GM21529 (cell line): ENCODE results near the gene NUAK1.

Experiments
- ATAC-seq: cut with Tn5 transposase; IDR thresholded peaks from one replicate; pipeline ENCODE4 v1.9.1; 2021; ENCODE audit not compliant: unreplicated experiment

Gene NUAK1

GRCh38 chr12:106085213-106085612 is 53.5 kb downstream of the NUAK1 start:
- no peak for ATAC-seq

GRCh38 chr12:106084759-106085158 is 54.0 kb downstream of the NUAK1 start:
- no peak for ATAC-seq

DNA sequence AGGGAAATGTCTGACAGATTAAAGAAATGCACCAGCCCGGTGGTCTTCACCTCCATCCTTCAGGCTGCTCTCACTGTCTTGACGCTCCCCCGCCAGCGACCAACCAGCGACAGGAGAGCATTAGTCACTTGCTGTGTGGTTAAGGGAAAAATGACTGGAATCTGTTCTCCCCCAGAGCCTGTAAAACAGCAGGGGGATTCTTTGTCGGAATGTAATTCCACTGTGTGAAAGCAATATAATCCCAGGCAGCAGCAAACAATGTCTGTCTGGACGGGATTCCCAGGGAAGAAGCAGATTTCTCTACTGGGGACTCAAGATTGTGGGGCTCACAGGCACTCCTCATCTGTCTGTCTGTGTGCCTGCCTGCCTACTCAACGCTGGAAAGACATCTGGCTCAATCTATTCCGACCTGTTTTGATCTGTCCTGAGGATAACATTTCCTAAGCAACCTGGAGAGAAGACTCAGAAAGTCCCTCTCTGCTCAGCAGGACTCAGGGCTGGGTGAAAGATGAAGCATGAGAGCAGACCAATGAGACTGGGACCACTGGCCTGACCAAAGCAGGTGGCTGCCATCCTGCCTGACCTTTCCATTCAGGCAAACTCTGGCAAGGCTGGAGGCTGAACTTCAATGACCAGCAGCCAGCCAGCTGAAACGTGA is 54.6 kb downstream of the NUAK1 start:
- no peak for ATAC-seq

DNA sequence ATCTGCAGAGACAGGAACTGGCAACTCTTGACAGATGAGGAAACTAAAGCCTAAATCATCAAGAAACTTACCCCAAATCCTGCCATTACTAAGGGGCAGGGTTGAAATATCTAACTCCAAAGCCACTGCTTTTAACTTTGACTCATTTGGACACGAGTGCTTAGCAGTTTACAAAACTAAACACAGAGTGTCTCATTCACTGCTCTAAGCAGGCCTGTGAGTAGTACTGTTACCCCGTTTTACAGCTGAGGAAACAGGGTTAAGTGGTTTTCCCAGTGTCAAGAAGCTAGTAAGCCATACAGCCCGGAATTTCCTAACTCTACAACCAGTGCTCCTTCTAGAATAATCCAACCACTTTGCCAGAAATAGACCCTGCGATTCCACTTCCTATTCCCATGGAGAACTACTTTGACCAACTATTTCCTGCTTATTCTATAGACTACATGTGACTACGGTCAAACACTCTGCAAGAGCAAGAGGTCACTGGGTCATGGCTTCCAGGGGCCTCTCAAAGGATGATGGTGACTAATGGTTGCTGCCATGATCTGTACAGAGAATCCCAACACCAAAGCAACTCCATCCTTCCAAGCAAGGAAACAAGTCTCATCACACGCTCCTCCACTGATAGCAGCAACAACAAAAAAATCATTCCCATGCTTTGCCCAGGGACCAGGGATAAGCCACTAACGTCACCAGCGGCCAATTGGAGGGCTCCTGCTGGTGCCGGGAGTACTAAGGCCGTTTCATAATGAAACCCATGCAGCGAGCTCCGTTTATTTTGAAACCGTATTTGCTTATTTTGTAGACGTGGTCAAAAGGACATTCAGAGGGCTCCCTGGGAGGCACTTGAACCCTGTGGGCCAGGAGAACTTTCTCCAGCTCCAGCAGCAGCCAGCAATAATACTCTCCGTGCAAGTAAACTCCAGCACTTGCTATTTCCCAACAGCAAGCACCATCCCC is 56.3 kb downstream of the NUAK1 start:
- no peak for ATAC-seq

- no peak for ATAC-seq
Observed at GRCh38 chr12:106081606-106082005, 57.1 kb downstream of the NUAK1 start.

- no peak for ATAC-seq
Observed at GRCh38 chr12:106080791-106081170, 58.0 kb downstream of the NUAK1 start.

DNA sequence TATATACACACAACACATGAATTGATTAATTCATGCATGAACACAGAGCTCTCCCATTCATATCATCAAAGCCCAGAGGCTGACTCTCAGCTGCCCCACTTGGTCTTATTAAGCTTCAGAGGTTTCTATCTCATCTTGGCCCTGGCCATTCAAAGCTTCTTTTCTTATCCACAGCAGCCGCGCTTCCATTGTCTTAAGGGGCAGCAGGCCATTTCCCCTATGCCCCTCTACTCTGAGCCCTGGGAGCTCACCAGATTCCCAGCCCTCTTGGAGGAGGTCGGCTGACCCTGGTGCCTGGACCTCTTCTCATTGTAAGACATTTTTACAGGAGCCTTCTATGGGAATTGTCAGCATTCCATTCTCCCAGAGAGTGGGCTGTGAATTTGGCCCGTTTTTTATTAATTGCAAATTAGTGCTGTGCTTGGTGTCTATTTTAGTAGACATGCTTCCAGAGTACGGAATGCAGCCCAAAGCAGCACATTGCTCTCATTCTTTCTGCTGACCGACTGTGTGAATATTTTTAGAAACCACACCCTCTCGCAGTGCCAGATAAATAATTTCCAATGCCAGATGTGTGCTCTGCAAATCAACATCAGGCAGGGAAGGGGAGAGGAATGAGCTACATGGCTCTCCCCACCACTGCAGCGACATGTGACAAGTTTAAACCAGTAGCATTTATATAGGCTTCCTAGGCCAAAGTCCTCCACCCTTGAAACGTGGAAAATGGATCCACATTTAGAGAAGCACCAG is 58.5 kb downstream of the NUAK1 start:
- ATAC-seq = no peak

- ATAC-seq = no peak
Observed at GRCh38 chr12:106079148-106079738, 59.5 kb downstream of the NUAK1 start.

- ATAC-seq = no peak
Observed at GRCh38 chr12:106078358-106079010, 60.3 kb downstream of the NUAK1 start.

DNA sequence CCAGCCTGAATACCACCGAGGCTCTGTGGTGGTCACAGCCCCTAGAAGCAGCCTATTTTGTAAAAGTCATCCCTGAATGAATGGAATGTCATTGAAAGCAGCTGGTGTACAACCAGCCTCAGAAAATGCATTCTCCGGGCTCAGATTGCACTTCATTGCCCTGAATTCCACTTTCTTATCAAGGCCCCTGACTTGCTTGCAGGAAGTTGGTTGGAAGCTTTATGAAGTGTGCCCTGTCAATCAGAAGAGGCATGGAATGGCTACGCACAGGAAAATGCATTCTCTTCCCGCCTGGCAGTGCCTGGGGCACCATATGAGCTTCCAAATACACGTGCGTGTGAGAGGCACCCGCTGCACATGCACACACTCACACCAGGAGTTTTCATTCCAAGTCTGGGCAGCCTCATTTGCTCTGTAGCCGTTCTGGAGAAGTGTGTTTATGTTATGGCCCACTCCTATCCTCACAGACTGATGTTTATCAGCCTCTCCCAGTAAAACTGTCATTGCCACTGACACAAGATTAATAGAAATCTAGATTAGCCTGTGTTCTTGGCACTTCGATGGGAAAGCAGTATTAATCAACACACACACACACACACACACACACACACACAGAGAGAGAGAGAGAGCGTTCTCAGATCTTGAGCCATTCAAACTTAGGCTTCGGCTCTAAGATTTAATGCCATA is 63.9 kb downstream of the NUAK1 start:
- no peak for ATAC-seq

DNA sequence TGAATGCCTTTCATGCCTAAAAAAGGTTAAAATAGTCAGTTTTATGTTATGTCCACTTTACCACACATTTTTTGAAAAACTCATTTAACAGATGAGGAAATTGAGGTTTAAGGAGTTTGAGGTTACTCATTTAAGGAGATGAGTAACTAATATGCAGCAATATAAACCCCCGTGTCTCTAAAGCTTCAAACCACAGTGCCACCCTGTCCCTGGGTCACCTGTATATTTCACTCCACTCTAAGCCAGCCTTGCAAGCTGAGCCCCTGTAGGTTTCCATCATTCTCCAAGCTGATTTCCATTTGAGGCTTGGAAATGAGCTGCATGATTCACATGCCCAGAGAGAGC is 64.4 kb downstream of the NUAK1 start:
- no peak for ATAC-seq

DNA sequence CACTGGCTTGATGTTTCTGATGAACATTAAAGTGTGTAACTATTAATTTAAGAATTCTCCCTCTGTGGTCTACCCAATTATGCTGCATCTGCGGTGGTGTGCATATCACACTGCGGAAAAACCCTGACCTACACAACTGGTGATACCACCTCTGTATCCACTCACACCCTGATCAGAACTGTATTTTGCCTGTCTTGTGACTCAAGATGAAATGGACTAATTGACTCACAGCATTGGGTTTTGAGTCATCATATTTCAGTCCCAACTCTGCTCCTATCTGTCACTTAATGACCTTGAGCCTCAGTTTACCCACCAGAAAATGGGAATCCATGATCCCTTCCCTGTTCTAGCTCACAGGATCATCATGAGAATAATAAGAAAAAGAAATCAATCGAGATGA is 65.6 kb downstream of the NUAK1 start:
- no peak for ATAC-seq

GRCh38 chr12:106072751-106073150 is 66.0 kb downstream of the NUAK1 start:
- ATAC-seq = no peak

GRCh38 chr12:106071686-106072085 is 67.1 kb downstream of the NUAK1 start:
- ATAC-seq = no peak

- ATAC-seq = no peak
Observed at GRCh38 chr12:106070611-106071010, 68.1 kb downstream of the NUAK1 start.

GRCh38 chr12:106070147-106070546 is 68.6 kb downstream of the NUAK1 start:
- no peak for ATAC-seq

DNA sequence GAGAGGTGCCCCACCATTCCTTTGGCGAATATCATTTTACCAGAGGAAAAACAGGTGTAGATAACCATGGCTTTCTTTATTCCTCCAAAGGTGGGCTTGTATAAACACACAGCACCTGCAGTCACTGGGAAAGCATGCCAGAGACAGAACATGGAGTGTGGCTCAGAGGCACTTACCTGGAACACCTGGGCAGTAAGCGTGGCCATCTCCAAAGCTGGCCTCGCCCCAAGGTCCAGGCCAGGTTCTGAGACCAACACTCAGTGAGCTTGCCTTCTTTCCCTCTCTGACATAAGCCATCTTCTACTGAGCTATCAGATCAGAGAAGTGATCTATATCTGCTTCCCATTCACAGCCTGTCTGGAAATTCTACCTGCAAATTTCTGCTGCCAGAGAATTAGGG is 70.5 kb downstream of the NUAK1 start:
- ATAC-seq = no peak

DNA sequence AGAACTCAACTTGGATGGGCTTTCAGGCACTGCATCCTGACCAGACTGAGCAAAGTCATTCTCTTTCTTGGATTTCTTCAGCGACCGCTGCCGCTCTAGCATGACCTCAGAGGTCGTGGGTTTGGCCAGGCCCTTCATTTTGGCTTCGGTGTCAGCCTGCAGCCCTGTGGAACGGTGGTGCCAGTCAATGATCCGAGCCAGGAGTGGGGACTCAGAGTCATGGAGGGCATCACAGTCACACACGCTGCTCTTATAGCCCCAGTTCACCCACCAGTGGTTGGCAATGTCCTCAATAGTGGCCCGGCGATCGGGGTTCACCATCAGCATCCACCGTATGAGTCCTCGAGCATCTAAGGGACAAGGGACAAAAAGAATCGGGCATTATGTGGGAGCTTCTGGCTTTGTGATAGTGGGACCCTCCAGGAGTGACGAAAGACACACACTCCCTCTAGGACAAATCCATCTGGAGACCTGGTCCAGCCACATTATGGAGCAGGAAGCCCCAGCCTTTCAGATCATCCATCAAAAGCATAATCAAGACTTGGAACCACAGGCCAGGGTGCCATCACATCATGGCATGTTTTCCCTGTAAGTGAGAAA is 71.0 kb downstream of the NUAK1 start:
- no peak for ATAC-seq

DNA sequence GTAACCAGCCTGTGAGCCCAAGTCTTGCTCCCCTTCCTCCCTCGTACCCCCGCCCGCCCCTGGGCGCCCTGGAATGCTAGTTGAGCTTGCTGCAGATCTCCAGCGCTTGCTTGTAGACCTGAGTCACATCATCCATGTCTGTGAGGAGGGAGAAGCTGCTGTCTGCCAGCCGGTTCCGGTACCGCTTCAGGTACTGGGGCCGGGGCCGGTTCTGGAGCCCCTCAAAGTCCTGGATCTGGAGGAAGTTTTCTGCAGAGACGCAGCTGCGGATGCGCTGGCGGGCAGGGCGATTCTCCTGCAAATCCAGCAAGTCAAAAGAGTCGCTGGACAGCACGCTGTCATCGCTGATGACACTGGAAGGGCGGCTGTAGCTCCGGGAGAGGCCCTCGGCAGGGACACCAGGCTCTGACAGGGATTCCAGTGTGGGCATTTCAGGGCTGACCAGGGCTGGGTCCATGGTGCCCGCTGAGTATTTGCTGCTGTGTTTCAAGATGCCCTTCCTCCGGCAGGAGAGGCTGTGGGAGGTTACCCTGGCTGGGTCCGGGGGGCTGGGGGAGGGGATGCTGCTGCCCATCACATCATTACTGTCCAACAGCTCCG is 71.9 kb downstream of the NUAK1 start:
- ATAC-seq = no peak
